ENCODE results near the gene PRKD1.

GRCh38 chr14:29643433-29644211, 284.0 kb downstream of the PRKD1 start:
- TF ChIP-seq PATZ1 (CRISPR knock-in tag; IDR thresholded peaks at IDR 0.05; ENCODE audit: borderline replicate concordance) (no peak), RARB (CRISPR knock-in tag; IDR thresholded peaks at IDR 0.05) (no peak), ARNTL (CRISPR knock-in tag; IDR thresholded peaks at IDR 0.05; ENCODE audit: borderline replicate concordance, low read depth) (no peak), ZFP30 (CRISPR knock-in tag; IDR thresholded peaks at IDR 0.05) (no peak), OSR1 (CRISPR knock-in tag; IDR thresholded peaks at IDR 0.05) (no peak), POU6F1 (CRISPR knock-in tag; IDR thresholded peaks at IDR 0.05; ENCODE audit: borderline replicate concordance, low read depth) (no peak), CSDC2 (CRISPR knock-in tag; IDR thresholded peaks at IDR 0.05) (no peak), TCF4 (CRISPR knock-in tag; IDR thresholded peaks at IDR 0.05; ENCODE audit: borderline replicate concordance) (no peak), ZNF8 (CRISPR knock-in tag; IDR thresholded peaks at IDR 0.05) (no peak)

Data from SK-N-SH treated with all-trans-retinoic acid at 6 μM for 48 hours (cell line).